K562 (cell line): ENCODE data around the gene SSBP1. TPM values are rescaled to one million over a fixed set of nuclear protein-coding genes. Genes with fewer than 3 reads are reported as not detected.
A peak's percentile ranks its signal among the peaks of the same experiment; 100 is the strongest.

Source experiments
- ATAC-seq: fragments of 200-7000 bp; cut with Tn5 transposase; 3 replicates; pipeline ENCODE4 v1.9.1; 2020; ENCODE audit warnings: moderate library complexity
- BruUV-seq: library from RNA; stranded (reverse); fragments of 400-500 nt; replicated peaks from 2 replicates; lab custom pipeline; 2021; lab: Mats Ljungman, UMichigan
- CTCF ChIA-PET: fragments of 300-600 bp; formaldehyde crosslinking; extraction: SDS; loops from one replicate; lab custom pipeline; 2021; ENCODE audit warnings: low intra/inter-chr PET ratio; lab: Yijun Ruan, JAX
- POLR2A ChIA-PET: fragments of 300-600, 350-650 bp; sonication (Branson Sonifier 250); formaldehyde crosslinking; extraction: SDS; loops from one replicate; lab custom pipeline; 2021; ENCODE audit warnings: antibody characterized with exemption, inconsistent platforms; lab: Yijun Ruan, JAX
- DNase-seq, 4 experiments: peaks; one replicate each; pipeline versions ENCODE4 v3.0.0 to v3.0.0-alpha.2; 2011 to 2018; ENCODE audit warnings: low spot score in 3 of 4, mixed read lengths in 3 of 4; ENCODE audit errors: extremely low read depth in 1 of 4
- FAIRE-seq: peaks from 2 replicates; lab custom pipeline; 2011; peaks lifted over from hg19 to GRCh38; lab: Jason Lieb, UNC
- H2AFZ ChIP-seq: 2 replicates; pipeline ENCODE4 v1.6.0; 2011; ENCODE audit warnings: low read depth, low read length, control low read depth, inconsistent platforms
- H3K27ac ChIP-seq: fragments of 200-600 bp; 3 replicates; pipeline ENCODE4 v1.8.0; 2011; ENCODE audit warnings: low read depth, mild to moderate bottlenecking, control low read depth, inconsistent platforms, low read length, moderate library complexity, mixed read lengths; ENCODE audit errors: extremely low read depth
- H3K27me3 ChIP-seq, 2 experiments: fragments of 300-600 bp in 1 of 2; 2 replicates in 1 of 2; 3 replicates in 1 of 2; pipeline versions ENCODE4 v1.6.0 to v1.8.0; 2011; ENCODE audit warnings: inconsistent platforms in 2 of 2, low read length in 2 of 2, mild to moderate bottlenecking in 1 of 2, mixed read lengths in 1 of 2, moderate library complexity in 1 of 2; ENCODE audit not compliant: control insufficient read depth in 2 of 2, insufficient read depth in 2 of 2
- H3K36me3 ChIP-seq: fragments of 300-600 bp; 3 replicates; pipeline ENCODE4 v1.8.0; 2011; ENCODE audit warnings: mild to moderate bottlenecking, low read length, inconsistent platforms; ENCODE audit not compliant: control insufficient read depth, insufficient read depth
- H3K4me1 ChIP-seq, 2 experiments: fragments of 200-600 bp in 1 of 2; replicated peaks in 1 of 2; 2 replicates in 1 of 2; 3 replicates in 1 of 2; pipeline versions ENCODE4 v1.5.1 to v1.8.0; 2011; ENCODE audit warnings: inconsistent platforms in 2 of 2, low read length in 2 of 2, mild to moderate bottlenecking in 1 of 2, mixed read lengths in 1 of 2, moderate library complexity in 1 of 2; ENCODE audit not compliant: control insufficient read depth in 2 of 2, insufficient read depth in 2 of 2
- H3K4me2 ChIP-seq: 2 replicates; pipeline ENCODE4 v1.6.1; 2011; ENCODE audit warnings: low read length, control low read depth, inconsistent platforms, mixed read lengths; ENCODE audit not compliant: insufficient read depth
- H3K4me3 ChIP-seq: fragments of 200-600 bp; sonication (generic), shearing (Covaris generic); 2 replicates; pipeline ENCODE4 v1.5.1; 2016; ENCODE audit warnings: control low read depth, inconsistent platforms
- H3K79me2 ChIP-seq: fragments of 200-600 bp; 3 replicates; pipeline ENCODE4 v1.8.0; 2011; ENCODE audit warnings: low read length, inconsistent platforms; ENCODE audit not compliant: control insufficient read depth, insufficient read depth
- H3K9ac ChIP-seq, 2 experiments: 2 replicates each; pipeline versions ENCODE4 v1.6.0 to v1.6.1; 2011; ENCODE audit warnings: low read depth in 2 of 2, low read length in 2 of 2, control low read depth in 1 of 2, inconsistent platforms in 1 of 2, mild to moderate bottlenecking in 1 of 2, mixed read lengths in 1 of 2; ENCODE audit not compliant: insufficient read depth in 1 of 2
- H3K9me1 ChIP-seq: one replicate; pipeline ENCODE4 v1.6.0; 2011; ENCODE audit warnings: inconsistent platforms, mild to moderate bottlenecking, low read length, moderate library complexity; ENCODE audit not compliant: control insufficient read depth, insufficient read depth
- H3K9me3 ChIP-seq: replicated peaks from 2 replicates; pipeline ENCODE4 v1.5.1; 2011; ENCODE audit warnings: low read depth, low read length, inconsistent platforms; ENCODE audit not compliant: control insufficient read depth, insufficient read depth
- H4K20me1 ChIP-seq: replicated peaks from 2 replicates; pipeline ENCODE4 v1.6.1; 2011; ENCODE audit warnings: low read length, inconsistent platforms, mixed read lengths; ENCODE audit not compliant: control insufficient read depth, insufficient read depth
- ATF1 ChIP-seq, 2 experiments: fragments of 450-650 bp in 1 of 2; IDR thresholded peaks; 2 replicates each; pipeline ENCODE4 v1.6.1; 2016; ENCODE audit warnings: missing compliant biosample characterization in 1 of 2, missing genetic modification characterization in 1 of 2
- BDP1 ChIP-seq: IDR thresholded peaks from 3 replicates; pipeline ENCODE4 v1.6.1; 2011; ENCODE audit not compliant: insufficient read length, insufficient read depth
- FOXJ2 ChIP-seq: fragments of 200-800 bp; sonication (Bioruptor generic); IDR thresholded peaks from 2 replicates; pipeline ENCODE4 v1.6.1; 2016; ENCODE audit warnings: missing genetic modification characterization, missing compliant biosample characterization
- FOXJ3 ChIP-seq: sonication (generic); formaldehyde crosslinking; IDR thresholded peaks from 2 replicates; pipeline ENCODE4 v1.4.0; 2020; ENCODE audit warnings: mild to moderate bottlenecking, missing genetic modification reagents
- NFE2 ChIP-seq: IDR thresholded peaks from 2 replicates; pipeline ENCODE4 v1.6.1; 2014; ENCODE audit warnings: antibody characterized with exemption, low read depth
- RFX5 ChIP-seq: IDR thresholded peaks from 2 replicates; pipeline ENCODE4 v1.6.1; 2011; ENCODE audit warnings: low read depth, mild to moderate bottlenecking, improper control_type of control experiment, low read length
- TAL1 ChIP-seq: fragments of 450-650 bp; IDR thresholded peaks from 2 replicates; pipeline ENCODE4 v1.6.1; 2016; ENCODE audit warnings: mild to moderate bottlenecking
- ZKSCAN8 ChIP-seq: fragments of 200-800 bp; sonication (Bioruptor generic); IDR thresholded peaks from 2 replicates; pipeline ENCODE4 v1.6.1; 2016; ENCODE audit warnings: missing genetic modification characterization, missing compliant biosample characterization
- WGBS: fragments of 100-300 bp; shearing (Covaris generic); methylation state at CpG from one replicate; pipeline ENCODE4 v1.1.6; 2016; ENCODE audit warnings: low coverage, mixed read lengths; ENCODE audit not compliant: insufficient coverage; ENCODE audit errors: missing lambda C conversion rate; 5-methylcytosine and 5-hydroxymethylcytosine counted together
- in situ Hi-C: fragments of 300-500 bp; cut with MboI; formaldehyde crosslinking; loops from 4 replicates; pipeline ENCODE4 v1.15.0; 2018; ENCODE audit warnings: inconsistent platforms, mixed read lengths
- intact Hi-C: fragments of 100-400 bp; cut with micrococcal nuclease; formaldehyde crosslinking; loops from 2 replicates; pipeline ENCODE4 v1.14.2; 2022
- polyA plus RNA-seq, 8 experiments: library from polyadenylated mRNA; depleted of rRNA in 4 of 8; stranded (reverse) in 5 of 8; unstranded in 3 of 8; fragments of >200 nt; fragmentation: Nextera tagmentation in 2 of 8; fragmentation: Illumina TruSeq in 1 of 8; extraction: Ambion mirVana in 2 of 8; extraction: Trizol in 1 of 8; gene quantifications; 2 replicates each; pipeline versions ENCODE4 v1.2.1 to v1.2.3, GENCODE V29; 2011 to 2014; ENCODE audit warnings: inconsistent platforms in 1 of 8, missing spikeins in 1 of 8
- total RNA-seq, 7 experiments: library from RNA; depleted of rRNA in 6 of 7; stranded (reverse); fragments of >200 nt in 6 of 7; fragmentation: Illumina TruSeq in 2 of 7; extraction: Trizol in 2 of 7; gene quantifications; 2 replicates each; pipeline versions ENCODE4 v1.2.1 to v1.2.3, GENCODE V29; 2011 to 2021; ENCODE audit warnings: low replicate concordance in 1 of 7
- TF ChIP-seq, protein P1 (sequence below): fragments of 250-450 bp; sonication (Bioruptor Pico); IDR thresholded peaks from 2 replicates; pipeline ENCODE4 v1.8.0; 2022; ENCODE audit warnings: inconsistent platforms, mild to moderate bottlenecking, moderate library complexity, borderline replicate concordance
- TF ChIP-seq, protein P2 (sequence below): fragments of 250-450 bp; sonication (Bioruptor Pico); IDR thresholded peaks from 2 replicates; pipeline ENCODE4 v1.8.0; 2021; ENCODE audit warnings: borderline replicate concordance, mild to moderate bottlenecking, moderate library complexity; ENCODE audit not compliant: poor library complexity, severe bottlenecking
- TF ChIP-seq, protein P3 (sequence below): fragments of 250-450 bp; sonication (Bioruptor Pico); IDR thresholded peaks from 2 replicates; pipeline ENCODE4 v1.8.0; 2022; ENCODE audit warnings: moderate library complexity, mild to moderate bottlenecking, inconsistent platforms

SSBP1 gene
- total and polyA plus RNA-seq, 9 of the 15 experiments (the other 6 are each of a cell fraction or from before 2014, with no cell fraction given) = 404 to 1,996 (median 835) TPM

DNA sequence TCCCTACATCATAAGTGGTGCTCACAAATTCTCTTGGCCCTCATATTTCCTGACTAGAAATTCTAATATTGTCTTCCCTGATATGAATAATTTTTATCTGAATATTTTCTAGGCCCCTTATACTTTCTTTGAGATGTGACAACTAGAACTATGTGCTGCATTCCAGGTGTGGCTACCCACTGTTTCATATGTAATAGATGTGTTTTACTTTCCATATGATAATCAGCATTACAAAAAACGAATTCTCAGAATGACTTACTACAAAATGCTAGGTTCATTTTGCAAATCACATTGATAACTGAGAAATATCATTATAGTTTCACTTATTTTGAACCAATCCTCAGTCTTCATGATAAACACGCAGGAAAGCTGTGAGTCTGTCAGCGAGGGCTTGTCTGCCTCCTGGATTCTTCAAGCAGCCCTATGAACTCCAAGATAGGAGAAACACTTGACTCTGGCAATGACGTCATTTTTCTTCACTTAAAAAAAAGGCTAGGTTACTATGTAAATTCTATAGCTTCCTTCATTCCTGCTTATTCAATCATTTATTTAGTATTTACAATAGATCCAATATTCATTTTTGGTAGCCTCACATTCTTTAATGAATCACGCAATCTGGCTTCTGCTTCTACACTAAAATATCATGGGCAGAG is 25.4 kb upstream of the SSBP1 start:
- no peak overlapping the region for H3K9ac ChIP-seq
- no peaks in the 10 kb centered on the region for H3K4me1 ChIP-seq
- no peaks in the 10 kb centered on the region for H4K20me1 ChIP-seq
- H3K9me1 ChIP-seq = no peaks in the 10 kb centered on the region
- no peaks in the 10 kb centered on the region for H3K79me2 ChIP-seq
- WGBS = 1% methylated on average over 5 of the region's 5 CpGs
- POLR2A ChIA-PET = no interaction called here
- H3K36me3 ChIP-seq = no peaks in the 10 kb centered on the region
- CTCF ChIA-PET = no interaction called here
- H3K4me3 ChIP-seq = no peak overlapping the region
- H3K27me3 ChIP-seq = peaks cover 8 to 13% of the 10 kb centered on the region in 2 experiments; a peak in 2 of 5 replicates
- FAIRE-seq = no peak
- DNase-seq = no peak
- intact Hi-C loops = no loop called here
- H3K9me3 ChIP-seq = no peaks in the 10 kb centered on the region
- no peak for ATAC-seq
- no peak overlapping the region for H2AFZ ChIP-seq
- in situ Hi-C loops = no loop called here
- no TSS peak for BruUV-seq
- no peak overlapping the region for H3K4me2 ChIP-seq
- H3K27ac ChIP-seq = no peak overlapping the region
- TF ChIP-seq NFE2 (no peak), TAL1 (no peak), ATF1 (CRISPR knock-in tag; IDR thresholded peaks at IDR 0.05) (no peak), ATF1 (tag; IDR thresholded peaks at IDR 0.05) (0 out of 2 replicates have a peak, but pooled peaks have one; percentile 22), FOXJ3 (CRISPR knock-in tag) (no peak), BDP1 (no peak), ZKSCAN8 (CRISPR knock-in tag) (no peak), FOXJ2 (no peak), RFX5 (no peak)
- TF ChIP-seq, protein P1, sequence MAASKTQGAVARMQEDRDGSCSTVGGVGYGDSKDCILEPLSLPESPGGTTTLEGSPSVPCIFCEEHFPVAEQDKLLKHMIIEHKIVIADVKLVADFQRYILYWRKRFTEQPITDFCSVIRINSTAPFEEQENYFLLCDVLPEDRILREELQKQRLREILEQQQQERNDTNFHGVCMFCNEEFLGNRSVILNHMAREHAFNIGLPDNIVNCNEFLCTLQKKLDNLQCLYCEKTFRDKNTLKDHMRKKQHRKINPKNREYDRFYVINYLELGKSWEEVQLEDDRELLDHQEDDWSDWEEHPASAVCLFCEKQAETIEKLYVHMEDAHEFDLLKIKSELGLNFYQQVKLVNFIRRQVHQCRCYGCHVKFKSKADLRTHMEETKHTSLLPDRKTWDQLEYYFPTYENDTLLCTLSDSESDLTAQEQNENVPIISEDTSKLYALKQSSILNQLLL (CRISPR knock-in tag) = no peak
- TF ChIP-seq, protein P2, sequence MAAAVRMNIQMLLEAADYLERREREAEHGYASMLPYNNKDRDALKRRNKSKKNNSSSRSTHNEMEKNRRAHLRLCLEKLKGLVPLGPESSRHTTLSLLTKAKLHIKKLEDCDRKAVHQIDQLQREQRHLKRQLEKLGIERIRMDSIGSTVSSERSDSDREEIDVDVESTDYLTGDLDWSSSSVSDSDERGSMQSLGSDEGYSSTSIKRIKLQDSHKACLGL (CRISPR knock-in tag) = no peak
- TF ChIP-seq, protein P3, sequence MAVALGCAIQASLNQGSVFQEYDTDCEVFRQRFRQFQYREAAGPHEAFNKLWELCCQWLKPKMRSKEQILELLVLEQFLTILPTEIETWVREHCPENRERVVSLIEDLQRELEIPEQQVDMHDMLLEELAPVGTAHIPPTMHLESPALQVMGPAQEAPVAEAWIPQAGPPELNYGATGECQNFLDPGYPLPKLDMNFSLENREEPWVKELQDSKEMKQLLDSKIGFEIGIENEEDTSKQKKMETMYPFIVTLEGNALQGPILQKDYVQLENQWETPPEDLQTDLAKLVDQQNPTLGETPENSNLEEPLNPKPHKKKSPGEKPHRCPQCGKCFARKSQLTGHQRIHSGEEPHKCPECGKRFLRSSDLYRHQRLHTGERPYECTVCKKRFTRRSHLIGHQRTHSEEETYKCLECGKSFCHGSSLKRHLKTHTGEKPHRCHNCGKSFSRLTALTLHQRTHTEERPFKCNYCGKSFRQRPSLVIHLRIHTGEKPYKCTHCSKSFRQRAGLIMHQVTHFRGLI (CRISPR knock-in tag) = no peak
